GM18517 (cell line): Measurements from ENCODE around the gene PRKD2.
"Not testable (repeated sequence)": the region's sequence is repeated elsewhere in the genome, so short reads cannot be mapped to it uniquely, and the experiment has no call there.

Source experiments
- ATAC-seq: cut with Tn5 transposase; IDR thresholded peaks from one replicate; pipeline ENCODE4 v1.9.1; 2021; ENCODE audit warnings: mild to moderate bottlenecking, moderate library complexity; ENCODE audit not compliant: unreplicated experiment

Gene PRKD2

GRCh38 chr19:46634656-46635218, 82.2 kb downstream of the PRKD2 start:
- ATAC-seq = no peak

GRCh38 chr19:46634045-46634655, 82.8 kb downstream of the PRKD2 start:
- no peak for ATAC-seq

GRCh38 chr19:46633130-46633529, 83.8 kb downstream of the PRKD2 start:
- ATAC-seq = no peak

- no peak for ATAC-seq
These were observed 85.4 kb downstream of the PRKD2 start for GRCh38 chr19:46631481-46631880.

GRCh38 chr19:46630586-46631205, 86.2 kb downstream of the PRKD2 start:
- ATAC-seq = no peak

GRCh38 chr19:46629546-46630025, 87.3 kb downstream of the PRKD2 start:
- no peak for ATAC-seq

GRCh38 chr19:46628970-46629369, 87.9 kb downstream of the PRKD2 start:
- ATAC-seq = not testable (repeated sequence)

- no peak for ATAC-seq
These were observed 90.5 kb downstream of the PRKD2 start for GRCh38 chr19:46626446-46626845.

GRCh38 chr19:46625731-46626130, 91.2 kb downstream of the PRKD2 start:
- ATAC-seq = no peak

GRCh38 chr19:46624958-46625661, 91.8 kb downstream of the PRKD2 start, which contains the start of gene PTGIR:
Gene PTGIR, minus strand, starts transcription at chr19:46625089. Its CDS starts 864 bp downstream, at chr19:46624225.
- no peak for ATAC-seq
